ENCODE results near the gene SH3BGRL2. TPM values are rescaled to one million over a fixed set of nuclear protein-coding genes. Genes with fewer than 3 reads are reported as not detected.

The SH3BGRL2 gene
- total RNA-seq (10 to 100 TPM; 16.0 to 30.6 (median 29.4) TPM), polyA plus RNA-seq (100 to 1,000 TPM in 1 of 3 donors, 10 to 100 TPM in 2; 35.4 to 115 (median 73.9) TPM)

- H3K4me1 ChIP-seq, result peaks cover 0 to 13% (median 5%) of the 10 kb centered on the region in 4 donors
- H3K27me3 ChIP-seq, result no peaks in the 10 kb centered on the region
- WGBS, 2 donors, result 1% methylated on average over 71 of the region's 72 CpGs
- peak; percentile 83 for DNase-seq
- H3K4me3 ChIP-seq, result peak within 1 kb of the TSS; percentile 68 to 83 (median 76)
- no peaks in the 10 kb centered on the region for H3K9me3 ChIP-seq
- no peaks in the 10 kb centered on the region for H3K36me3 ChIP-seq
- intact Hi-C loops (cut with DNase I), result loop anchor here (5.0 kb wide), 1 partner anchor 554 kb away; the partner anchor contains the start of gene PHIP
- peak within 1 kb of the TSS; percentile 64 to 84 (median 70) for H3K27ac ChIP-seq
- TF ChIP-seq POLR2AphosphoS5 (IDR thresholded peaks at IDR 0.05), result peak; percentile 11 to 47 (median 24)
- peak in 1 of 2 donors; percentile 34 for TF ChIP-seq POLR2A (IDR thresholded peaks at IDR 0.05)
- no peak for TF ChIP-seq EP300 (IDR thresholded peaks at IDR 0.05)
- TF ChIP-seq CTCF (IDR thresholded peaks at IDR 0.05), result no peak
Observed at GRCh38 chr6:79630883-79631692, at the start of gene SH3BGRL2. Gene SH3BGRL2 (plus strand): TSS chr6:79631329. CDS start chr6:79631462, 133 bp downstream.

GRCh38 chr6:79584332-79584731 lies 46.8 kb upstream of the SH3BGRL2 start:
- H3K27me3 ChIP-seq, result no peaks in the 10 kb centered on the region
- no peak for DNase-seq
- no peaks in the 10 kb centered on the region for H3K36me3 ChIP-seq
- intact Hi-C loops (cut with DNase I), result no loop called here
- H3K4me1 ChIP-seq, result no peaks in the 10 kb centered on the region
- H3K4me3 ChIP-seq, result no peak overlapping the region
- H3K9me3 ChIP-seq, result peaks cover 0 to 3% (median 0%) of the 10 kb centered on the region in 4 donors
- TF ChIP-seq CTCF (IDR thresholded peaks at IDR 0.05), result no peak
- TF ChIP-seq EP300 (IDR thresholded peaks at IDR 0.05), result no peak
- no peak for TF ChIP-seq POLR2AphosphoS5 (IDR thresholded peaks at IDR 0.05)
- no peak for TF ChIP-seq POLR2A (IDR thresholded peaks at IDR 0.05)
- H3K27ac ChIP-seq, result no peak overlapping the region
- WGBS, 2 donors, result 81 to 90% methylated on average over 2 of the region's 2 CpGs

- no peaks in the 10 kb centered on the region for H3K36me3 ChIP-seq
- peaks cover 0 to 3% (median 0%) of the 10 kb centered on the region in 4 donors for H3K9me3 ChIP-seq
- intact Hi-C loops (cut with DNase I), result no loop called here
Observed at GRCh38 chr6:79586548-79586947, 44.6 kb upstream of the SH3BGRL2 start.

DNA sequence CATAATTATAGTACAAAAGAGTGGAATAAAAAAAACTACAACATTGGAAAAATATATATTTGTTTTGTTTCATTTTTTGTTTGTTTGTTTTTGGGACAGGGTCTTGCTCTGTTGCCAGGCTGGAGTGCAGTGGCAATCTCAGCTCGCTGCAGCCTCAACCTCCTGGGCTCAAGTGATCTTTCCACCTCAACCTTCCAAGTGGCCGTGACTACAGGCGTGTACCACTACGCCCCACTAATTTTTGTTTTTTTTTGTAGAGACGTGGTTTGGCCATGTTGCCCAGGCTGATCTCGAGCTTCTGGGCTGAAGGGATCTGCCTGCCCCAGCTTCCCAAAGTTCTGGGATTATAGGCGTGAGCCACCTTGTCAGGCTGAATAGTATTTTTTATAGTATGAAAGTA lies 41.4 kb upstream of the SH3BGRL2 start:
- no peak for DNase-seq
- 82 to 85% methylated on average over 7 of the region's 7 CpGs for WGBS, 2 donors
- no peaks in the 10 kb centered on the region for H3K36me3 ChIP-seq
- TF ChIP-seq CTCF (IDR thresholded peaks at IDR 0.05) (no peak), EP300 (IDR thresholded peaks at IDR 0.05) (no peak), POLR2AphosphoS5 (IDR thresholded peaks at IDR 0.05) (no peak), POLR2A (IDR thresholded peaks at IDR 0.05) (no peak)
- no peaks in the 10 kb centered on the region for H3K4me1 ChIP-seq
- no peaks in the 10 kb centered on the region for H3K9me3 ChIP-seq
- H3K4me3 ChIP-seq, result no peak overlapping the region
- H3K27me3 ChIP-seq, result no peaks in the 10 kb centered on the region
- no peak overlapping the region for H3K27ac ChIP-seq
- intact Hi-C loops (cut with DNase I), result no loop called here

More at GRCh38 chr6:79586548-79586947, 44.6 kb upstream of the SH3BGRL2 start:
- DNase-seq, result no peak
- Histone ChIP-seq H3K27me3 (no peaks in the 10 kb centered on the region), H3K27ac (no peak overlapping the region), H3K4me3 (no peak overlapping the region), H3K4me1 (no peaks in the 10 kb centered on the region)
- TF ChIP-seq CTCF (IDR thresholded peaks at IDR 0.05) (peak in 1 of 4 experiments; percentile 13), POLR2AphosphoS5 (IDR thresholded peaks at IDR 0.05) (no peak), POLR2A (IDR thresholded peaks at IDR 0.05) (no peak), EP300 (IDR thresholded peaks at IDR 0.05) (no peak)

All from sigmoid colon (tissue), 7 donors.